Body of pancreas (tissue), 4 donors: ENCODE data around the gene LRWD1.
"Not testable (repeated sequence)": the region's sequence is repeated elsewhere in the genome, so short reads cannot be mapped to it uniquely, and the experiment has no call there.

Experiments
- CTCF ChIP-seq, 7 experiments: fragments of 450-650 bp in 4 of 7; fragments of 200-600 bp in 3 of 7; sonication (generic) in 3 of 7; IDR thresholded peaks; one replicate each; pipeline ENCODE4 v1.5.1; 2016 to 2019; ENCODE audit warnings: antibody characterized with exemption in 7 of 7
- POLR2A ChIP-seq, 3 donors: fragments of 450-650 bp; IDR thresholded peaks; one replicate each; pipeline ENCODE4 v1.6.1; 2016; ENCODE audit warnings: antibody characterized with exemption in 3 of 3, mild to moderate bottlenecking in 2 of 3

- TF ChIP-seq CTCF, POLR2A (IDR thresholded peaks at IDR 0.05): not testable (repeated sequence)
Measured at GRCh38 chr7:102497308-102497707, 32.5 kb downstream of the LRWD1 start.
